K562 (cell line): ENCODE results near the gene PVALEF. TPM values are rescaled to one million over a fixed set of nuclear protein-coding genes. Genes with fewer than 3 reads are reported as not detected.

ENCODE experiments used
- CCNT2 ChIP-seq: IDR thresholded peaks from 2 replicates; pipeline ENCODE4 v1.6.1; 2011; ENCODE audit warnings: borderline replicate concordance, low read depth, mild to moderate bottlenecking, moderate library complexity, mixed read lengths, low read length; ENCODE audit not compliant: insufficient read length; ENCODE audit errors: extremely low read depth
- CGGBP1 ChIP-seq: fragments of 250-450 bp; sonication (Bioruptor Pico); IDR thresholded peaks from 2 replicates; pipeline ENCODE4 v1.9.0; 2021; ENCODE audit warnings: mild to moderate bottlenecking
- ELK1 ChIP-seq: sonication (generic); formaldehyde crosslinking; IDR thresholded peaks from 2 replicates; pipeline ENCODE4 v1.8.1; 2022; ENCODE audit warnings: missing genetic modification reagents
- ERF ChIP-seq: fragments of 450-650 bp; formaldehyde crosslinking; IDR thresholded peaks from 2 replicates; pipeline ENCODE4 v1.4.0; 2020; ENCODE audit warnings: mild to moderate bottlenecking, mixed read lengths
- GTF2F1 ChIP-seq: IDR thresholded peaks from 2 replicates; pipeline ENCODE4 v1.6.1; 2011; ENCODE audit warnings: low read depth, low read length, improper control_type of control experiment
- HMGXB4 ChIP-seq: sonication (generic); formaldehyde crosslinking; IDR thresholded peaks from 2 replicates; pipeline ENCODE4 v1.8.1; 2023; ENCODE audit warnings: mild to moderate bottlenecking, missing genetic modification reagents
- KDM2B ChIP-seq: fragments of 250-450 bp; sonication (Bioruptor Pico); IDR thresholded peaks from 2 replicates; pipeline ENCODE4 v1.8.0; 2021; ENCODE audit warnings: mild to moderate bottlenecking, moderate library complexity
- MAZ ChIP-seq, 2 experiments: fragments of 450-650 bp in 1 of 2; sonication (generic) in 1 of 2; formaldehyde crosslinking; IDR thresholded peaks in 1 of 2; conservative IDR thresholded peaks in 1 of 2; 2 replicates each; pipeline versions ENCODE4 v1.4.0 to v1.5.0; 2020; ENCODE audit warnings: mild to moderate bottlenecking in 1 of 2, missing genetic modification reagents in 1 of 2
- PRDM10 ChIP-seq: fragments of 450-650 bp; IDR thresholded peaks from 2 replicates; pipeline ENCODE4 v1.6.1; 2018; ENCODE audit not compliant: partially characterized antibody
- PTRF ChIP-seq: fragments of 450-650 bp; IDR thresholded peaks from 2 replicates; pipeline ENCODE4 v1.6.1; 2016; ENCODE audit warnings: mild to moderate bottlenecking, missing genetic modification characterization, missing compliant biosample characterization
- TBP ChIP-seq: optimal IDR thresholded peaks from 2 replicates; pipeline ENCODE3; 2011; ENCODE audit warnings: low read depth, low read length, improper control_type of control experiment
- TEAD1 ChIP-seq, 2 experiments: fragments of 450-650 bp in 1 of 2; sonication (generic) in 1 of 2; formaldehyde crosslinking; IDR thresholded peaks; 2 replicates each; pipeline versions ENCODE4 v1.4.0 to v1.8.0; 2020 to 2022; ENCODE audit warnings: mild to moderate bottlenecking in 2 of 2, missing genetic modification reagents in 1 of 2
- WHSC1 ChIP-seq: IDR thresholded peaks from one replicate; pipeline ENCODE4 v1.6.1; 2012; ENCODE audit warnings: low read length, control low read depth, inconsistent platforms
- ZNF79 ChIP-seq: fragments of 250-450 bp; sonication (Bioruptor Pico); IDR thresholded peaks from 2 replicates; pipeline ENCODE4 v1.4.0; 2020; ENCODE audit warnings: low read depth, mild to moderate bottlenecking, moderate library complexity
- polyA plus RNA-seq, 8 experiments: library from polyadenylated mRNA; depleted of rRNA in 4 of 8; stranded (reverse) in 5 of 8; unstranded in 3 of 8; fragments of >200 nt; fragmentation: Nextera tagmentation in 2 of 8; fragmentation: Illumina TruSeq in 1 of 8; extraction: Ambion mirVana in 2 of 8; extraction: Trizol in 1 of 8; gene quantifications; 2 replicates each; pipeline versions ENCODE4 v1.2.1 to v1.2.3, GENCODE V29; 2011 to 2014; ENCODE audit warnings: inconsistent platforms in 1 of 8, missing spikeins in 1 of 8
- total RNA-seq, 7 experiments: library from RNA; depleted of rRNA in 6 of 7; stranded (reverse); fragments of >200 nt in 6 of 7; fragmentation: Illumina TruSeq in 2 of 7; extraction: Trizol in 2 of 7; gene quantifications; 2 replicates each; pipeline versions ENCODE4 v1.2.1 to v1.2.3, GENCODE V29; 2011 to 2021; ENCODE audit warnings: low replicate concordance in 1 of 7
- TF ChIP-seq, protein P1 (sequence below), 2 experiments: IDR thresholded peaks; 2 replicates each; pipeline ENCODE4 v1.6.1; 2012; ENCODE audit warnings: improper control_type of control experiment in 2 of 2, low read depth in 2 of 2, low read length in 2 of 2, borderline replicate concordance in 1 of 2

PVALEF gene
- total and polyA plus RNA-seq, 9 of the 15 experiments (the other 6 are each of a cell fraction or from before 2014, with no cell fraction given): not detected

DNA sequence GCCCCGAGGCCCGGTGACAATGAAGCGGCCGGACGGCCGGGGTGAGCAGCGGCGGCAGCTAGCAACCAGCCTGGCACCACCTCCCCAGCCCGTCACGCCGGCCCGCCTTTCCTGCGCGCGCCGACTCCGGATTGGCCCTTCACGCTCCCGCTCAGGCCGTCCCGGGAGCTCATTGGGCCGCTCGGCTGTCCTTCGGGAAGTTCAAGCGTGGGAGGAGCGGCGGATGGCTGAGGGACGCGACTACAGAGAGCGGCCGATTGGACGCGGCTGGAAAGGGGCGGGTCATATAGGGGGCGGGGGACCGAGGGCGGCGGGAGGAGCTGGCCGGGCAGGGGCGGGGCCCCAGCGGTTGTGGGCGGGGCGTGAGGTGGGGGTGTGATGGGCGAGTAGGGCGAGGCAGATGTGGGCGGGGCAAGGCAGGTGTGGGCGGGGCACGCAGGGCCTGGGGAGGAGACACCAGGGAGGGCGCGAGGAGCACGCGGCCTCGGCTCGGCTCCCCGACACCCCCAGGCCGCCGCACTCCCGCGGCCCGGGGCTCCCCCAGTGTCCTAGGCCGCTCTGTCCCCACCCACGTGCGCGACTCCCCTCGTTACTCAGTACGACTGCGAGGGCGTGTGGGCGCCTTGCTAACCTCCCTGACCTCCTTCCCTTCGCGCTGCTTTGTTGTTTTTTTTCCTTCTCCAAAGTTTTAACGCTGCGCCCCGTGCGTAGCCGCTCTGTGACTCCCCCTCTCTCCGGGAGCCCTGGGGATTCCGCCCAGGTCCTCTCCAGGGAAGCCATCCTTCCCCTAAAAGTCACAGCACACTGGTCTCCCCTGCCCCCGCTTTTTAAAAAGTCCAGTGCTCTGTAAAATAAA, 57.8 kb downstream of the PVALEF start, which contains the start of gene CEP131 (continued):
- TF ChIP-seq ELK1 (CRISPR knock-in tag) (no peak), CCNT2 (peak; percentile 76), PTRF (tag) (no peak), MAZ (CRISPR knock-in tag; conservative IDR thresholded peaks at IDR 0.05 in 1 of 2, IDR thresholded peaks at IDR 0.05 in 1 of 2) (peak; percentile 61), TEAD1 (CRISPR knock-in tag; IDR thresholded peaks at IDR 0.05) (0 out of 4 replicates have a peak, but pooled peaks have one; percentile 17 to 44), ERF (CRISPR knock-in tag) (peak; percentile 83; the same call in 1 of the 2 replicates), TBP (peak; percentile 70), WHSC1 (no peak), HMGXB4 (CRISPR knock-in tag) (peak; percentile 59; the same call in 1 of the 2 replicates), KDM2B (no peak), GTF2F1 (no peak), CGGBP1 (no peak), ZNF79 (CRISPR knock-in tag) (no peak), PRDM10 (peak; percentile 13)
- TF ChIP-seq, protein P1, sequence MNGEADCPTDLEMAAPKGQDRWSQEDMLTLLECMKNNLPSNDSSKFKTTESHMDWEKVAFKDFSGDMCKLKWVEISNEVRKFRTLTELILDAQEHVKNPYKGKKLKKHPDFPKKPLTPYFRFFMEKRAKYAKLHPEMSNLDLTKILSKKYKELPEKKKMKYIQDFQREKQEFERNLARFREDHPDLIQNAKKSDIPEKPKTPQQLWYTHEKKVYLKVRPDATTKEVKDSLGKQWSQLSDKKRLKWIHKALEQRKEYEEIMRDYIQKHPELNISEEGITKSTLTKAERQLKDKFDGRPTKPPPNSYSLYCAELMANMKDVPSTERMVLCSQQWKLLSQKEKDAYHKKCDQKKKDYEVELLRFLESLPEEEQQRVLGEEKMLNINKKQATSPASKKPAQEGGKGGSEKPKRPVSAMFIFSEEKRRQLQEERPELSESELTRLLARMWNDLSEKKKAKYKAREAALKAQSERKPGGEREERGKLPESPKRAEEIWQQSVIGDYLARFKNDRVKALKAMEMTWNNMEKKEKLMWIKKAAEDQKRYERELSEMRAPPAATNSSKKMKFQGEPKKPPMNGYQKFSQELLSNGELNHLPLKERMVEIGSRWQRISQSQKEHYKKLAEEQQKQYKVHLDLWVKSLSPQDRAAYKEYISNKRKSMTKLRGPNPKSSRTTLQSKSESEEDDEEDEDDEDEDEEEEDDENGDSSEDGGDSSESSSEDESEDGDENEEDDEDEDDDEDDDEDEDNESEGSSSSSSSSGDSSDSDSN (IDR thresholded peaks at IDR 0.05; ENCODE audit: borderline replicate concordance in 1 of 2, low read depth in 2 of 2, low read length in 2 of 2): 0 out of 4 replicates have a peak, but pooled peaks of 1 of the 2 experiments have one; percentile 15
